Liver (tissue), 9 donors: ENCODE results near the gene TLK2. TPM values are rescaled to one million over a fixed set of nuclear protein-coding genes. Genes with fewer than 3 reads are reported as not detected.
"Not testable (repeated sequence)": the region's sequence is repeated elsewhere in the genome, so short reads cannot be mapped to it uniquely, and the experiment has no call there.

ENCODE experiments used
- DNase-seq: peaks from one replicate; pipeline ENCODE4 v3.0.0-alpha.2; 2017; ENCODE audit warnings: low spot score
- H3K27ac ChIP-seq, 2 donors: one replicate each; pipeline ENCODE4 v1.7.0; 2013; ENCODE audit warnings: inconsistent platforms in 2 of 2, low read length in 2 of 2, control low read depth in 1 of 2, low read depth in 1 of 2, mild to moderate bottlenecking in 1 of 2
- H3K27me3 ChIP-seq, 4 donors: one replicate each; pipeline versions ENCODE4 v1.6.1 to v1.7.0; 2013; ENCODE audit warnings: low read length in 3 of 4, inconsistent platforms in 1 of 4, mild to moderate bottlenecking in 1 of 4, moderate library complexity in 1 of 4; ENCODE audit not compliant: control insufficient read depth in 4 of 4, insufficient read depth in 4 of 4
- H3K36me3 ChIP-seq, 4 donors: one replicate each; pipeline versions ENCODE4 v1.6.1 to v1.7.0; 2013; ENCODE audit warnings: low read length in 3 of 4, mild to moderate bottlenecking in 3 of 4, low read depth in 1 of 4, moderate library complexity in 1 of 4; ENCODE audit not compliant: control insufficient read depth in 4 of 4, insufficient read depth in 3 of 4
- H3K4me1 ChIP-seq, 4 donors: one replicate each; pipeline versions ENCODE4 v1.6.1 to v1.7.0; 2013; ENCODE audit warnings: low read length in 3 of 4, mild to moderate bottlenecking in 3 of 4, moderate library complexity in 1 of 4; ENCODE audit not compliant: control insufficient read depth in 4 of 4, insufficient read depth in 4 of 4
- H3K4me3 ChIP-seq, 3 donors: one replicate each; pipeline versions ENCODE4 v1.6.1 to v1.7.0; 2013; ENCODE audit warnings: low read length in 3 of 3, control low read depth in 1 of 3, low read depth in 1 of 3, mild to moderate bottlenecking in 1 of 3
- H3K9ac ChIP-seq, 2 donors: one replicate each; pipeline ENCODE4 v1.7.0; 2013; ENCODE audit warnings: low read length in 2 of 2, mild to moderate bottlenecking in 2 of 2, moderate library complexity in 2 of 2, control low read depth in 1 of 2, low read depth in 1 of 2
- H3K9me3 ChIP-seq, 4 donors: one replicate each; pipeline versions ENCODE4 v1.6.1 to v1.7.0; 2013; ENCODE audit warnings: low read length in 3 of 4; ENCODE audit not compliant: control insufficient read depth in 4 of 4
- WGBS: extraction: QIAGEN DNeasy Blood & Tissue Kit; methylation state at CpG from one replicate; pipeline ENCODE4 v1.1.7; 2013; 5-methylcytosine and 5-hydroxymethylcytosine counted together
- polyA plus RNA-seq, 2 donors: library from polyadenylated mRNA; stranded (reverse) in 1 of 2; unstranded in 1 of 2; fragments of 200-250 nt in 1 of 2; fragments of >200 nt in 1 of 2; fragmentation: Nextera tagmentation in 1 of 2; extraction: Ambion mirVana in 1 of 2; gene quantifications; one replicate each; pipeline versions ENCODE4 v1.2.1 to v1.2.3, GENCODE V29; 2013 to 2015
- total RNA-seq, 2 donors: library from RNA; depleted of rRNA; stranded (reverse); fragments of >200 nt; gene quantifications; one replicate each; pipeline ENCODE4 v1.2.3, GENCODE V29; 2014
- donor health status: healthy.
- donor health status: healthy.
- donor health status: healthy.
- donor health status: healthy.
- donor health status: healthy.

Gene TLK2
- total and polyA plus RNA-seq, 4 donors: 4.2 to 25.8 (median 14.8) TPM

GRCh38 chr17:62507191-62507836, 28.7 kb downstream of the TLK2 start:
- DNase-seq, H3K36me3 ChIP-seq, H3K4me3 ChIP-seq, H3K4me1 ChIP-seq, H3K27me3 ChIP-seq, H3K9me3 ChIP-seq, H3K27ac ChIP-seq, H3K9ac ChIP-seq: not testable (repeated sequence)
- WGBS: 52% methylated on average over 6 of the region's 6 CpGs

- not testable (repeated sequence) for H3K4me1 ChIP-seq, H3K9me3 ChIP-seq, H3K9ac ChIP-seq, H3K27ac ChIP-seq, H3K4me3 ChIP-seq, H3K36me3 ChIP-seq, H3K27me3 ChIP-seq, DNase-seq
- 93% methylated on average over 2 of the region's 3 CpGs for WGBS
These were observed 31.7 kb downstream of the TLK2 start for GRCh38 chr17:62510247-62510819.

- not testable (repeated sequence) for H3K27ac ChIP-seq, H3K9ac ChIP-seq, H3K4me1 ChIP-seq, H3K27me3 ChIP-seq, H3K9me3 ChIP-seq, DNase-seq, H3K36me3 ChIP-seq, H3K4me3 ChIP-seq
- whole genome bisulfite sequencing: 85% methylated on average over 3 of the region's 3 CpGs
These were observed 32.4 kb downstream of the TLK2 start for GRCh38 chr17:62511014-62511413.

- DNase-seq, H3K9ac ChIP-seq, H3K27ac ChIP-seq, H3K4me1 ChIP-seq, H3K4me3 ChIP-seq, H3K36me3 ChIP-seq, H3K9me3 ChIP-seq, H3K27me3 ChIP-seq: not testable (repeated sequence)
- 98% methylated on average over 11 of the region's 11 CpGs for WGBS
These were observed 37.8 kb downstream of the TLK2 start for GRCh38 chr17:62516376-62516775.

GRCh38 chr17:62521295-62521694, 42.7 kb downstream of the TLK2 start:
- H3K4me3 ChIP-seq, H3K9me3 ChIP-seq, H3K27me3 ChIP-seq, H3K9ac ChIP-seq, H3K27ac ChIP-seq, H3K36me3 ChIP-seq, DNase-seq, H3K4me1 ChIP-seq: not testable (repeated sequence)
- WGBS: 89% methylated on average over 5 of the region's 5 CpGs

- not testable (repeated sequence) for H3K4me3 ChIP-seq, H3K9ac ChIP-seq, H3K27me3 ChIP-seq, H3K36me3 ChIP-seq, H3K4me1 ChIP-seq, H3K27ac ChIP-seq, DNase-seq, H3K9me3 ChIP-seq
- WGBS: 91% methylated on average over 6 of the region's 6 CpGs
These were observed 45.5 kb downstream of the TLK2 start for GRCh38 chr17:62524077-62524476.

GRCh38 chr17:62525317-62525716, 46.7 kb downstream of the TLK2 start:
- H3K9ac ChIP-seq, H3K36me3 ChIP-seq, H3K4me3 ChIP-seq, H3K4me1 ChIP-seq, H3K9me3 ChIP-seq, DNase-seq, H3K27ac ChIP-seq, H3K27me3 ChIP-seq: not testable (repeated sequence)
- WGBS: 92% methylated on average over 6 of the region's 6 CpGs

GRCh38 chr17:62530936-62531335, 52.3 kb downstream of the TLK2 start:
- not testable (repeated sequence) for H3K9me3 ChIP-seq, H3K4me3 ChIP-seq, H3K4me1 ChIP-seq, DNase-seq, H3K27ac ChIP-seq, H3K27me3 ChIP-seq, H3K9ac ChIP-seq, H3K36me3 ChIP-seq
- 91% methylated on average over 1 of the region's 1 CpG for WGBS
